Colonic mucosa (tissue), 4 donors: ENCODE data around the gene NXNL1. TPM values are rescaled to one million over a fixed set of nuclear protein-coding genes. Genes with fewer than 3 reads are reported as not detected.
"Not testable (repeated sequence)": the region's sequence is repeated elsewhere in the genome, so short reads cannot be mapped to it uniquely, and the experiment has no call there.

Source experiments
- DNase-seq: peaks from one replicate; pipeline ENCODE4 v3.0.0-alpha.2; 2020
- H3K27ac ChIP-seq: fragments of 200-600 bp; one replicate; pipeline ENCODE4 v1.8.0; 2021
- H3K27me3 ChIP-seq: fragments of 200-600 bp; one replicate; pipeline ENCODE4 v1.8.0; 2021
- H3K36me3 ChIP-seq: fragments of 200-600 bp; one replicate; pipeline ENCODE4 v1.8.0; 2021
- H3K4me1 ChIP-seq: fragments of 200-600 bp; one replicate; pipeline ENCODE4 v1.8.0; 2021; ENCODE audit warnings: mild to moderate bottlenecking
- H3K4me3 ChIP-seq: fragments of 200-600 bp; one replicate; pipeline ENCODE4 v1.8.0; 2021
- H3K9ac ChIP-seq, 2 donors: one replicate each; pipeline ENCODE4 v1.7.0; 2013; ENCODE audit warnings: control low read depth in 2 of 2, low read depth in 2 of 2, low read length in 2 of 2
- H3K9me3 ChIP-seq: fragments of 200-600 bp; one replicate; pipeline ENCODE4 v1.8.0; 2021
- intact Hi-C: fragments of 100-400 bp; cut with DNase I; formaldehyde crosslinking; loops from one replicate; pipeline ENCODE4 v1.14.1; 2022
- total RNA-seq, 2 donors: library from RNA; stranded (reverse); fragmentation: NEBNext Ultra II Directional in 1 of 2; extraction: Animal tissue kit (Norgen Biotek cat#: 25700) in 1 of 2; gene quantifications; one replicate each; pipeline ENCODE4 v1.2.1, GENCODE V29; 2021
- TF ChIP-seq, protein P1 (sequence below): fragments of 200-600 bp; IDR thresholded peaks from one replicate; pipeline ENCODE4 v1.8.0; 2022; ENCODE audit warnings: antibody characterized with exemption, mild to moderate bottlenecking
- donor health status: healthy.
- donor health status: DM: no; HTN: no; CAD: no.
- donor health status: DM: no; HTN: no; CAD: no.

NXNL1 gene
- total RNA-seq, 2 donors from 2014 or later, result not detected

DNA sequence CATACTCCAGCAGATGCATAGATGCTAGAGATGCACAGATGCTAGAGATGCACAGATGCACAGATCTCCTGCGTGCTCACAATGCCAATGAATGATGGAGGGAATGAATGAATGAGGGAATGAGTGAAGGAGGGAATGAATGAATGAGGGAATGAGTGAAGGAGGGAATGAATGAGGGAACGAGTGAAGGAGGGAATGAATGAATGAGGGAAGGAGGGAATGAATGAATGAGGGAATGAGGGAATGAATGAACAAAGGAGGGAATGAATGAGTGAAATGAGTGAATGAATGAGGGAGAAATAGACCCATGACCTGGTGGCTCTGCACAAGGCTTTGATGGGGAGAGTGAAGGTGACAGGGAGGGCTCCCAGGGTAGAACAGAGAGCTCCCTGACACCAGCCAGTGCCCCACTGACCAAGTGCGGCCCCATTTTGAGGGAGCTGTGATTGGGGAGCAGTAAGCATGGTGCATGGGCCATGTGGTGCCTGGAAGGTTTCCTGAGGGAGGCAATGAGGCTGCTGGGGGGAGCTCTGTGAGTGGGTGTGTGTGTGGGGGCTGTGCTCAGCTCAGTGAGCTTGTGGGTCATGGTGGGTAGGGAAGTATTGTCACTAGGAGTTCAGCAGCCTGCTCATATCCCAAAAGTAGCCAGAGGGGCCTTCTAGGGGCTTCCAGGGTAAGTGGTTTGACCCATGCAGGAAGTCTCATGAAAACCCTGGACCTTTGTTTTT lies 22.3 kb upstream of the NXNL1 start:
- H3K4me3 ChIP-seq, result no peak overlapping the region
- intact Hi-C loops, result no loop called here
- H3K4me1 ChIP-seq, result no peaks in the 10 kb centered on the region
- DNase-seq, result no peak
- no peak overlapping the region for H3K27ac ChIP-seq
- H3K9me3 ChIP-seq, result no peaks in the 10 kb centered on the region
- H3K9ac ChIP-seq, result no peak overlapping the region
- H3K36me3 ChIP-seq, result no peaks in the 10 kb centered on the region
- TF ChIP-seq, protein P1, sequence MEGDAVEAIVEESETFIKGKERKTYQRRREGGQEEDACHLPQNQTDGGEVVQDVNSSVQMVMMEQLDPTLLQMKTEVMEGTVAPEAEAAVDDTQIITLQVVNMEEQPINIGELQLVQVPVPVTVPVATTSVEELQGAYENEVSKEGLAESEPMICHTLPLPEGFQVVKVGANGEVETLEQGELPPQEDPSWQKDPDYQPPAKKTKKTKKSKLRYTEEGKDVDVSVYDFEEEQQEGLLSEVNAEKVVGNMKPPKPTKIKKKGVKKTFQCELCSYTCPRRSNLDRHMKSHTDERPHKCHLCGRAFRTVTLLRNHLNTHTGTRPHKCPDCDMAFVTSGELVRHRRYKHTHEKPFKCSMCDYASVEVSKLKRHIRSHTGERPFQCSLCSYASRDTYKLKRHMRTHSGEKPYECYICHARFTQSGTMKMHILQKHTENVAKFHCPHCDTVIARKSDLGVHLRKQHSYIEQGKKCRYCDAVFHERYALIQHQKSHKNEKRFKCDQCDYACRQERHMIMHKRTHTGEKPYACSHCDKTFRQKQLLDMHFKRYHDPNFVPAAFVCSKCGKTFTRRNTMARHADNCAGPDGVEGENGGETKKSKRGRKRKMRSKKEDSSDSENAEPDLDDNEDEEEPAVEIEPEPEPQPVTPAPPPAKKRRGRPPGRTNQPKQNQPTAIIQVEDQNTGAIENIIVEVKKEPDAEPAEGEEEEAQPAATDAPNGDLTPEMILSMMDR, result no peak
- no peaks in the 10 kb centered on the region for H3K27me3 ChIP-seq

DNA sequence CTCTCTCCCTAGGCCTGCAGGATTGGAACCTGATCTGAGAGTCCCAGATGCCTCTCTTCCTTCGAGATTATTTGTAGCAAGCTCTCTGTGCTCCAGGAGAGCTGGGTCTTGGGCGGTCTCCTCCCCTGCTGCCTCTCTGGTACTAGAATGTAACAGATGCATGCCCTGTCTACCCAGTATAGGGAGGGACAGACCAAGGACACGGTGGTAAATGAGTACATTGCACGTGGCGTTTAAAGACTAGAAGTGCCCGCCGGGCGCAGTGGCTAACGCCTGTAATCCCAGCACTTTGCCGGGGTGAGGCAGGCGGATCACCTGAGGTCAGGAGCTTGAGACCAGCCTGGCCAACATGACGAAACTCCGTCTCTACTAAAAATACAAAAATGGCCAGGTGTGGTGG lies 21.3 kb upstream of the NXNL1 start:
- no peak for DNase-seq

DNA sequence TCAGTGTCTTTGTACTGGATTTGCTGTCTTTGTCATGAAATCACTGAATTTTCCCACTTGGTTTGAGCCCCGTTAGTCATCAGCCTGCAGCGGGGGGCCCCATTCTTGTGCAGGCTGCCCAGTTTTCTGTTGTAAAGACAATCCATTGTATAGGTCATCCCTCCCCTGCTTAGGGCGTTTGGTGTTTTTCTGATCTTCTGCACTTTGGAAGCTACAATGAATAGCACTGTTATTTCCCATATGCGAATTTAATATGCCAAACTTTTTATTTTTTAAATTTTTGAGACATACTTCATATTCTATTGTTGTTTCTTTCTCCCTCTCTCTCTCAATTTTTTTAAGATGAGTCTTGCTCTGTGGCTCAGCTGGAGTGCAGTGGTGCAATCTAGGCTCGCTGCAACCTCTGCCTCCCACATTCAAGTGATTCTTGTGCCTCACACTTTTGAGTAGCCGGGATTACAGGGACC lies 18.6 kb upstream of the NXNL1 start:
- Histone ChIP-seq H3K36me3 (no peaks in the 10 kb centered on the region), H3K9ac (no peak overlapping the region), H3K27ac (no peak overlapping the region), H3K4me3 (no peak overlapping the region), H3K9me3 (no peaks in the 10 kb centered on the region), H3K4me1 (no peaks in the 10 kb centered on the region), H3K27me3 (no peaks in the 10 kb centered on the region)
- intact Hi-C loops, result no loop called here
- TF ChIP-seq, protein P1, result no peak
- DNase-seq, result no peak

More for the DNA sequence above, 21.3 kb upstream of the NXNL1 start:
- no peaks in the 10 kb centered on the region for H3K36me3 ChIP-seq
- H3K4me1 ChIP-seq, result no peaks in the 10 kb centered on the region
- intact Hi-C loops, result no loop called here
- no peak overlapping the region for H3K27ac ChIP-seq
- TF ChIP-seq, protein P1, result no peak
- H3K27me3 ChIP-seq, result no peaks in the 10 kb centered on the region
- no peak overlapping the region for H3K4me3 ChIP-seq
- H3K9me3 ChIP-seq, result no peaks in the 10 kb centered on the region
- H3K9ac ChIP-seq, result no peak overlapping the region

DNA sequence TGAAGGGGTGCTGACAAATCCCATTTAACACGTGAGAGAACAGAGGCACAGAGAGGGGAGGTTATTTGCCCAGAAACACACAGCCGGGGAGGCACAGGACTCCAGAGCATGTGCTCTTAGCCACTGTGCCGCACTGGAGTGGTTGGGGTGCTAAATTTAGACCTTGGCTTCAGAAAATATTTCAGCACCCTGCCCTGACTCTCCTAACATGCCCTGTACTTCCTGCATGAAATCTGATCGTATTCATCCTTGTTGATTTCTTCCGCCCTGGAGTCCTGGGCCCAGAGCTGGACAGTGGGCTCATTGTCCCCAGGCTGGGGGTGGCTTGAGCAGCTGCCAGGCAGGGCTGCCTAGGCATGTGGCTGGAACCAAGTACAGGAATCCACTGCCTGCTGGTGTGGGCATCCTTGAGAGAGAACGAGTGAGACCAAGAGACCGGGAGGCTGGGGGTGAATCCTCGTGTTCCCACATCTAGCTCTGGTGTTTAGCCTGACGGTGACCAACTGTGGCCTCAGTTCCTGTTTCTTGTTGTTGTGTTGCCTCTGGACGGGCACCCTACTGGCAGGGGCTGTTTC lies 14.9 kb upstream of the NXNL1 start:
- DNase-seq, result no peak
- H3K9ac ChIP-seq, result no peak overlapping the region
- no peaks in the 10 kb centered on the region for H3K4me1 ChIP-seq
- no peak overlapping the region for H3K4me3 ChIP-seq
- H3K36me3 ChIP-seq, result no peaks in the 10 kb centered on the region
- H3K27ac ChIP-seq, result no peak overlapping the region
- TF ChIP-seq, protein P1, result no peak
- no peaks in the 10 kb centered on the region for H3K27me3 ChIP-seq
- no peaks in the 10 kb centered on the region for H3K9me3 ChIP-seq
- intact Hi-C loops, result no loop called here

DNA sequence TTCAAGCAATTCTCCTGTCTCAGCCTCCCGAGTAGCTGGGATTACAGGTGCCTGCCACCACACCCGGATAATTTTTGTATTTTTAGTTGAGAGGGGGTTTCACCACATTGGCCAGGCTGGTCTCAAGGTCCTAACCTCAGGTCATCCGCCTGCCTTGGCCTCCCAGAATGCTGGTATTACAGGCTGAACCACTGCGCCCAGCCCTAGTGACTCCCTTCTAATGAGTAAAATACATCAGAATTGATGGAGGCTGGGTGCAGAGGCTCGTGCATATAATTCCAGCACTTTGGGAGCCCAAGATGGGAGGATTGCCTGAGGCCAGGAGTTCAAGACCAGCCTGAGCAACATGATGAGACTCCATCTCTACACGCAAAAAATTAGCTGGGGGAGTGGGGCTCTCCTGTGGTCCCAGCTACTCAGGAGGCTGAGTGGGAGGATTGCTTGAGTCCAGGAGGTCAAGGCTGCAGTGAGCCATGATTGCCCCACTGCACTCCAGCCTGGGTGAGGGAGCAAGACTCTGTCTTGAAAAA lies 14.3 kb upstream of the NXNL1 start:
- H3K4me3 ChIP-seq, H3K36me3 ChIP-seq, H3K9me3 ChIP-seq, intact Hi-C loops, H3K27me3 ChIP-seq, H3K27ac ChIP-seq, DNase-seq, H3K9ac ChIP-seq, H3K4me1 ChIP-seq: not testable (repeated sequence)

DNA sequence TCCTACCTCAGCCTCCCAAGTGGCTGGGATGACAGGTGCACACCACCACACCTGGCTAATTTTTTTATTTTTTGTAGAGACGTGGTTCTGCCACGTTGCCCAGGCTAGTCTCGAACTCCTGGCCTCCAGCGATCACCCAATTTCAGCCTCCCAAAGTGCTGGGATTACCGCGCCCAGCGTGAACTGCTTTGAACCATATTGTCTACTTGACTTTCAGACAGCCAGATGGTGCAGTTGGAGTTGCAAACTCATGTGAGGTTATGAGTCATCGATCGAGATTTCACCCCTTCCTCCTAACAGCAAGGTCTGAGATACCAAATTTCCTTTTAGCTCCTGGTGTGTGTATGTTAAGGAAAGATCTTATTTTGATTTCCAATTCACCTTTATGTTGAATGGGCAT lies 12.3 kb upstream of the NXNL1 start:
- no peaks in the 10 kb centered on the region for H3K27me3 ChIP-seq
- H3K4me3 ChIP-seq, result no peak overlapping the region
- no peaks in the 10 kb centered on the region for H3K9me3 ChIP-seq
- no peak overlapping the region for H3K9ac ChIP-seq
- H3K27ac ChIP-seq, result no peak overlapping the region
- no peaks in the 10 kb centered on the region for H3K36me3 ChIP-seq
- TF ChIP-seq, protein P1, result no peak
- intact Hi-C loops, result no loop called here
- DNase-seq, result no peak
- H3K4me1 ChIP-seq, result no peaks in the 10 kb centered on the region
